GM23338 (cell line): ENCODE data around the gene SLC12A7. TPM values are rescaled to one million over a fixed set of nuclear protein-coding genes. Genes with fewer than 3 reads are reported as not detected.
"Not testable (repeated sequence)": the region's sequence is repeated elsewhere in the genome, so short reads cannot be mapped to it uniquely, and the experiment has no call there.

ENCODE experiments used
- ATAC-seq: fragments of 200-7000 bp; cut with Tn5 transposase; 3 replicates; pipeline ENCODE4 v1.9.1; 2020
- DNase-seq: peaks from one replicate; pipeline ENCODE4 v3.0.0-alpha.2; 2015; ENCODE audit warnings: low spot score
- H2AFZ ChIP-seq: fragments of 200-600 bp; sonication (generic); 2 replicates; pipeline ENCODE4 v1.8.0; 2016; ENCODE audit warnings: antibody characterized with exemption, mild to moderate bottlenecking, moderate library complexity
- H3F3A ChIP-seq: fragments of 200-600 bp; sonication (generic); replicated peaks from 2 replicates; pipeline ENCODE4 v1.8.0; 2017; ENCODE audit warnings: antibody characterized with exemption, mixed run types, low read depth
- H3K27ac ChIP-seq: fragments of 200-600 bp; sonication (generic); 2 replicates; pipeline ENCODE4 v1.6.1; 2016; ENCODE audit warnings: low read depth
- H3K27me3 ChIP-seq: fragments of 200-600 bp; sonication (generic); 2 replicates; pipeline ENCODE4 v1.8.0; 2016; ENCODE audit warnings: mild to moderate bottlenecking, mixed run types, moderate library complexity; ENCODE audit not compliant: insufficient read depth
- H3K36me3 ChIP-seq: fragments of 200-600 bp; sonication (generic); 2 replicates; pipeline ENCODE4 v1.8.0; 2016; ENCODE audit warnings: mild to moderate bottlenecking; ENCODE audit not compliant: insufficient read depth
- H3K4me1 ChIP-seq: fragments of 200-600 bp; sonication (generic); 2 replicates; pipeline ENCODE4 v1.8.0; 2016; ENCODE audit warnings: mild to moderate bottlenecking, moderate library complexity; ENCODE audit not compliant: insufficient read depth
- H3K4me2 ChIP-seq: fragments of 200-600 bp; sonication (generic); 2 replicates; pipeline ENCODE4 v1.7.1; 2017; ENCODE audit warnings: mixed run types
- H3K4me3 ChIP-seq: fragments of 200-600 bp; sonication (generic); 2 replicates; pipeline ENCODE4 v1.6.1; 2016; ENCODE audit warnings: mixed run types
- H3K79me2 ChIP-seq: fragments of 200-600 bp; sonication (generic); replicated peaks from 2 replicates; pipeline ENCODE4 v1.8.0; 2017; ENCODE audit warnings: mild to moderate bottlenecking; ENCODE audit not compliant: insufficient read depth
- H3K9me2 ChIP-seq: fragments of 200-600 bp; sonication (generic); 2 replicates; pipeline ENCODE4 v1.8.0; 2017; ENCODE audit not compliant: insufficient read depth
- H4K20me1 ChIP-seq: fragments of 200-600 bp; sonication (generic); replicated peaks from 2 replicates; pipeline ENCODE4 v1.8.0; 2017; ENCODE audit warnings: mild to moderate bottlenecking; ENCODE audit not compliant: insufficient read depth
- H3K27ac Mint-ChIP-seq: 2 replicates; pipeline ENCODE4 v1.8.0; 2020; ENCODE audit warnings: inconsistent platforms, mild to moderate bottlenecking, moderate library complexity, mixed read lengths
- H3K27me3 Mint-ChIP-seq: 3 replicates; pipeline ENCODE4 v1.8.0; 2022; ENCODE audit warnings: low read depth, mild to moderate bottlenecking, moderate library complexity, mixed read lengths, inconsistent platforms; ENCODE audit not compliant: insufficient read depth, poor library complexity
- H3K36me3 Mint-ChIP-seq: 3 replicates; pipeline ENCODE4 v1.8.0; 2021; ENCODE audit warnings: low read depth, mild to moderate bottlenecking, inconsistent platforms, moderate library complexity, mixed read lengths
- H3K4me1 Mint-ChIP-seq: 3 replicates; pipeline ENCODE4 v1.8.0; 2020; ENCODE audit warnings: mild to moderate bottlenecking, inconsistent platforms, mixed read lengths
- H3K4me3 Mint-ChIP-seq: 3 replicates; pipeline ENCODE4 v1.8.0; 2021; ENCODE audit warnings: moderate library complexity, mild to moderate bottlenecking, inconsistent platforms, mixed read lengths
- H3K9me3 Mint-ChIP-seq: 3 replicates; pipeline ENCODE4 v1.8.0; 2020; ENCODE audit warnings: moderate library complexity, mild to moderate bottlenecking, inconsistent platforms, mixed read lengths
- EZH2phosphoT487 ChIP-seq: fragments of 200-600 bp; sonication (generic); IDR thresholded peaks from one replicate; pipeline ENCODE4 v1.8.1; 2018; ENCODE audit warnings: antibody characterized with exemption; ENCODE audit not compliant: unreplicated experiment
- STAT1 ChIP-seq: IDR thresholded peaks from one replicate; pipeline ENCODE4 v1.6.1; 2016; ENCODE audit warnings: antibody characterized with exemption; ENCODE audit not compliant: unreplicated experiment
- ZNF114 ChIP-seq: fragments of 250-450 bp; sonication (Bioruptor Pico); IDR thresholded peaks from 2 replicates; pipeline ENCODE4 v1.5.0; 2020; ENCODE audit warnings: mild to moderate bottlenecking, moderate library complexity
- ZNF331 ChIP-seq: fragments of 250-450 bp; sonication (Bioruptor Pico); IDR thresholded peaks from 2 replicates; pipeline ENCODE4 v1.5.0; 2020; ENCODE audit warnings: low read depth, mild to moderate bottlenecking, moderate library complexity
- polyA plus RNA-seq: library from polyadenylated mRNA; unstranded; fragments of >200 nt; fragmentation: Nextera tagmentation; extraction: Ambion mirVana; gene quantifications from 2 replicates; pipeline ENCODE4 v1.2.1, GENCODE V29; 2016
- total RNA-seq: library from RNA; depleted of rRNA; stranded (reverse); fragments of >200 nt; shearing (Covaris generic); gene quantifications from 2 replicates; pipeline ENCODE4 v1.2.3, GENCODE V29; 2014
- TF ChIP-seq, protein P1 (sequence below): fragments of 250-450 bp; sonication (Bioruptor Pico); IDR thresholded peaks from 2 replicates; pipeline ENCODE4 v1.5.0; 2020; ENCODE audit warnings: mild to moderate bottlenecking, moderate library complexity
- TF ChIP-seq, protein P2 (sequence below): IDR thresholded peaks from 2 replicates; pipeline ENCODE4 v1.6.1; 2016; ENCODE audit warnings: antibody characterized with exemption
- TF ChIP-seq, protein P3 (sequence below): IDR thresholded peaks from one replicate; pipeline ENCODE4 v1.6.1; 2018; ENCODE audit warnings: antibody characterized with exemption; ENCODE audit not compliant: unreplicated experiment

SLC12A7 gene
- total and polyA plus RNA-seq, 2 experiments from 2014 or later: 7.4 to 32.2 TPM

- TF ChIP-seq, protein P1, sequence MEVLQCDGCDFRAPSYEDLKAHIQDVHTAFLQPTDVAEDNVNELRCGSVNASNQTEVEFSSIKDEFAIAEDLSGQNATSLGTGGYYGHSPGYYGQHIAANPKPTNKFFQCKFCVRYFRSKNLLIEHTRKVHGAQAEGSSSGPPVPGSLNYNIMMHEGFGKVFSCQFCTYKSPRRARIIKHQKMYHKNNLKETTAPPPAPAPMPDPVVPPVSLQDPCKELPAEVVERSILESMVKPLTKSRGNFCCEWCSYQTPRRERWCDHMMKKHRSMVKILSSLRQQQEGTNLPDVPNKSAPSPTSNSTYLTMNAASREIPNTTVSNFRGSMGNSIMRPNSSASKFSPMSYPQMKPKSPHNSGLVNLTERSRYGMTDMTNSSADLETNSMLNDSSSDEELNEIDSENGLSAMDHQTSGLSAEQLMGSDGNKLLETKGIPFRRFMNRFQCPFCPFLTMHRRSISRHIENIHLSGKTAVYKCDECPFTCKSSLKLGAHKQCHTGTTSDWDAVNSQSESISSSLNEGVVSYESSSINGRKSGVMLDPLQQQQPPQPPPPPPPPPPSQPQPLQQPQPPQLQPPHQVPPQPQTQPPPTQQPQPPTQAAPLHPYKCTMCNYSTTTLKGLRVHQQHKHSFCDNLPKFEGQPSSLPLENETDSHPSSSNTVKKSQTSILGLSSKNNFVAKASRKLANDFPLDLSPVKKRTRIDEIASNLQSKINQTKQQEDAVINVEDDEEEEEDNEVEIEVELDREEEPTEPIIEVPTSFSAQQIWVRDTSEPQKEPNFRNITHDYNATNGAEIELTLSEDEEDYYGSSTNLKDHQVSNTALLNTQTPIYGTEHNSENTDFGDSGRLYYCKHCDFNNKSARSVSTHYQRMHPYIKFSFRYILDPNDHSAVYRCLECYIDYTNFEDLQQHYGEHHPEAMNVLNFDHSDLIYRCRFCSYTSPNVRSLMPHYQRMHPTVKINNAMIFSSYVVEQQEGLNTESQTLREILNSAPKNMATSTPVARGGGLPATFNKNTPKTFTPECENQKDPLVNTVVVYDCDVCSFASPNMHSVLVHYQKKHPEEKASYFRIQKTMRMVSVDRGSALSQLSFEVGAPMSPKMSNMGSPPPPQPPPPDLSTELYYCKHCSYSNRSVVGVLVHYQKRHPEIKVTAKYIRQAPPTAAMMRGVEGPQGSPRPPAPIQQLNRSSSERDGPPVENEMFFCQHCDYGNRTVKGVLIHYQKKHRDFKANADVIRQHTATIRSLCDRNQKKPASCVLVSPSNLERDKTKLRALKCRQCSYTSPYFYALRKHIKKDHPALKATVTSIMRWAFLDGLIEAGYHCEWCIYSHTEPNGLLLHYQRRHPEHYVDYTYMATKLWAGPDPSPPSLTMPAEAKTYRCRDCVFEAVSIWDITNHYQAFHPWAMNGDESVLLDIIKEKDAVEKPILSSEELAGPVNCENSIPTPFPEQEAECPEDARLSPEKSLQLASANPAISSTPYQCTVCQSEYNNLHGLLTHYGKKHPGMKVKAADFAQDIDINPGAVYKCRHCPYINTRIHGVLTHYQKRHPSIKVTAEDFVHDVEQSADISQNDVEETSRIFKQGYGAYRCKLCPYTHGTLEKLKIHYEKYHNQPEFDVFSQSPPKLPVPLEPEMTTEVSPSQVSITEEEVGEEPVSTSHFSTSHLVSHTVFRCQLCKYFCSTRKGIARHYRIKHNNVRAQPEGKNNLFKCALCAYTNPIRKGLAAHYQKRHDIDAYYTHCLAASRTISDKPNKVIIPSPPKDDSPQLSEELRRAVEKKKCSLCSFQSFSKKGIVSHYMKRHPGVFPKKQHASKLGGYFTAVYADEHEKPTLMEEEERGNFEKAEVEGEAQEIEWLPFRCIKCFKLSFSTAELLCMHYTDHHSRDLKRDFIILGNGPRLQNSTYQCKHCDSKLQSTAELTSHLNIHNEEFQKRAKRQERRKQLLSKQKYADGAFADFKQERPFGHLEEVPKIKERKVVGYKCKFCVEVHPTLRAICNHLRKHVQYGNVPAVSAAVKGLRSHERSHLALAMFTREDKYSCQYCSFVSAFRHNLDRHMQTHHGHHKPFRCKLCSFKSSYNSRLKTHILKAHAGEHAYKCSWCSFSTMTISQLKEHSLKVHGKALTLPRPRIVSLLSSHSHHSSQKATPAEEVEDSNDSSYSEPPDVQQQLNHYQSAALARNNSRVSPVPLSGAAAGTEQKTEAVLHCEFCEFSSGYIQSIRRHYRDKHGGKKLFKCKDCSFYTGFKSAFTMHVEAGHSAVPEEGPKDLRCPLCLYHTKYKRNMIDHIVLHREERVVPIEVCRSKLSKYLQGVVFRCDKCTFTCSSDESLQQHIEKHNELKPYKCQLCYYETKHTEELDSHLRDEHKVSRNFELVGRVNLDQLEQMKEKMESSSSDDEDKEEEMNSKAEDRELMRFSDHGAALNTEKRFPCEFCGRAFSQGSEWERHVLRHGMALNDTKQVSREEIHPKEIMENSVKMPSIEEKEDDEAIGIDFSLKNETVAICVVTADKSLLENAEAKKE (CRISPR knock-in tag): no peak
- TF ChIP-seq, protein P2, sequence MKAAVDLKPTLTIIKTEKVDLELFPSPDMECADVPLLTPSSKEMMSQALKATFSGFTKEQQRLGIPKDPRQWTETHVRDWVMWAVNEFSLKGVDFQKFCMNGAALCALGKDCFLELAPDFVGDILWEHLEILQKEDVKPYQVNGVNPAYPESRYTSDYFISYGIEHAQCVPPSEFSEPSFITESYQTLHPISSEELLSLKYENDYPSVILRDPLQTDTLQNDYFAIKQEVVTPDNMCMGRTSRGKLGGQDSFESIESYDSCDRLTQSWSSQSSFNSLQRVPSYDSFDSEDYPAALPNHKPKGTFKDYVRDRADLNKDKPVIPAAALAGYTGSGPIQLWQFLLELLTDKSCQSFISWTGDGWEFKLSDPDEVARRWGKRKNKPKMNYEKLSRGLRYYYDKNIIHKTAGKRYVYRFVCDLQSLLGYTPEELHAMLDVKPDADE: no peak
- TF ChIP-seq STAT1 (no peak), ZNF114 (CRISPR knock-in tag) (no peak), EZH2phosphoT487 (no peak), ZNF331 (CRISPR knock-in tag) (no peak)
- TF ChIP-seq, protein P3, sequence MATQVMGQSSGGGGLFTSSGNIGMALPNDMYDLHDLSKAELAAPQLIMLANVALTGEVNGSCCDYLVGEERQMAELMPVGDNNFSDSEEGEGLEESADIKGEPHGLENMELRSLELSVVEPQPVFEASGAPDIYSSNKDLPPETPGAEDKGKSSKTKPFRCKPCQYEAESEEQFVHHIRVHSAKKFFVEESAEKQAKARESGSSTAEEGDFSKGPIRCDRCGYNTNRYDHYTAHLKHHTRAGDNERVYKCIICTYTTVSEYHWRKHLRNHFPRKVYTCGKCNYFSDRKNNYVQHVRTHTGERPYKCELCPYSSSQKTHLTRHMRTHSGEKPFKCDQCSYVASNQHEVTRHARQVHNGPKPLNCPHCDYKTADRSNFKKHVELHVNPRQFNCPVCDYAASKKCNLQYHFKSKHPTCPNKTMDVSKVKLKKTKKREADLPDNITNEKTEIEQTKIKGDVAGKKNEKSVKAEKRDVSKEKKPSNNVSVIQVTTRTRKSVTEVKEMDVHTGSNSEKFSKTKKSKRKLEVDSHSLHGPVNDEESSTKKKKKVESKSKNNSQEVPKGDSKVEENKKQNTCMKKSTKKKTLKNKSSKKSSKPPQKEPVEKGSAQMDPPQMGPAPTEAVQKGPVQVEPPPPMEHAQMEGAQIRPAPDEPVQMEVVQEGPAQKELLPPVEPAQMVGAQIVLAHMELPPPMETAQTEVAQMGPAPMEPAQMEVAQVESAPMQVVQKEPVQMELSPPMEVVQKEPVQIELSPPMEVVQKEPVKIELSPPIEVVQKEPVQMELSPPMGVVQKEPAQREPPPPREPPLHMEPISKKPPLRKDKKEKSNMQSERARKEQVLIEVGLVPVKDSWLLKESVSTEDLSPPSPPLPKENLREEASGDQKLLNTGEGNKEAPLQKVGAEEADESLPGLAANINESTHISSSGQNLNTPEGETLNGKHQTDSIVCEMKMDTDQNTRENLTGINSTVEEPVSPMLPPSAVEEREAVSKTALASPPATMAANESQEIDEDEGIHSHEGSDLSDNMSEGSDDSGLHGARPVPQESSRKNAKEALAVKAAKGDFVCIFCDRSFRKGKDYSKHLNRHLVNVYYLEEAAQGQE: no peak
Measured at GRCh38 chr5:1083823-1084605, 27.8 kb downstream of the SLC12A7 start (continued).

DNA sequence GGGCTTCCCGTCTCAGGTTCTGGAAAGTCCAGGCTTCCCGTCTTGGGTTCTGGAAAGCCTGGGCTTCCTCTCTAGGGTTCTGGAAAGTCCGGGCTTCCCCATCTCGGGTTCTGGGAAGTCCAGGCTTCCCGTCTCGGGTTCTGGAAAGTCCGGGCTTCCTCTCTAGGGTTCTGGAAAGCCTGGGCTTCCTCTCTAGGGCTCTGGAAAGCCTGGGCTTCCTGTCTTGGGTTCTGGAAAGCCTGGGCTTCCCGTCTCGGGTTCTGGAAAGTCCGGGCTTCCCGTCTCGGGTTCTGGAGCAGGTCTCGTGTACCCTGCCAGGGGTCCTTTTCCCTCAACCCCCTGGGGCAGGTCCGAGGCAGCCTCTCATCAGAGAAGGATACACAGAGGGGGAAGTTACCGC lies 28.8 kb downstream of the SLC12A7 start:
- H2AFZ ChIP-seq, H3K36me3 ChIP-seq, H3K9me2 ChIP-seq, H3K27ac Mint-ChIP-seq, H3K27ac ChIP-seq, H3K4me1 ChIP-seq, DNase-seq, H3K79me2 ChIP-seq, ATAC-seq, H3K27me3 ChIP-seq, H3K4me3 ChIP-seq, H3K4me3 Mint-ChIP-seq, H3K27me3 Mint-ChIP-seq, H3K9me3 Mint-ChIP-seq, H3K4me1 Mint-ChIP-seq, H3F3A ChIP-seq, H3K4me2 ChIP-seq, H4K20me1 ChIP-seq: not testable (repeated sequence)
- H3K36me3 Mint-ChIP-seq: peaks cover 25% of the 10 kb centered on the region
